Peyer's patch (tissue), 4 donors: ENCODE data around the gene CA9.

ENCODE experiments used
- CTCF ChIP-seq, 6 experiments: fragments of 450-650 bp in 4 of 6; fragments of 200-600 bp in 2 of 6; sonication (generic) in 1 of 6; IDR thresholded peaks; one replicate each; pipeline ENCODE4 v1.5.1; 2017 to 2019; ENCODE audit warnings: antibody characterized with exemption in 6 of 6, mild to moderate bottlenecking in 3 of 6, moderate library complexity in 1 of 6
- POLR2A ChIP-seq, 2 donors: fragments of 450-650 bp; IDR thresholded peaks; one replicate each; pipeline ENCODE4 v1.5.1; 2017; ENCODE audit warnings: antibody characterized with exemption in 2 of 2, mild to moderate bottlenecking in 2 of 2, moderate library complexity in 2 of 2

- TF ChIP-seq CTCF (IDR thresholded peaks at IDR 0.05) (no peak), POLR2A (IDR thresholded peaks at IDR 0.05) (no peak)
Measured at GRCh38 chr9:35698231-35698630, 24.5 kb downstream of the CA9 start.
